GM18868 (cell line): ENCODE data around the gene RGCC.

Source experiments
- ATAC-seq: cut with Tn5 transposase; IDR thresholded peaks from one replicate; pipeline ENCODE4 v1.9.1; 2021; ENCODE audit warnings: mild to moderate bottlenecking, moderate library complexity; ENCODE audit not compliant: unreplicated experiment

The RGCC gene

DNA sequence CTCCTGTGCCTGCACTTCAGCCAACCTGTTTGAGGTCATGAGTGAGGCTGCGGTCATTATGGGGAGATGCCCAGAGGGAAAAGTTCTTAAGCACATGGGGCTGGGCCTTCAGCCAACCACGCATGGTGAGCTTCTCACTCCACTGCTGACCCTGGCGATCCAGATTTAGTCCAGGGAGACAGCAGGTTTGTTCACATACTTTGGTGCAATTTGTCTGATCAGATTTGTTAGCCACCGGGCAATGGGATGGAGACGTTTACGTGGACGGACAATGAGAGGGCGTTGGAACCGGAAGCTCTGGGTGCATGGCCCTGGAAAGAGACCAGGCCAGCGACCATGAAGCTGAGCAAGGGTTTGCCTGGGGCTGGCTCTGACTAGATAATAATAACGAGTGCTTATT lies 56.2 kb downstream of the RGCC start:
- no peak for ATAC-seq

DNA sequence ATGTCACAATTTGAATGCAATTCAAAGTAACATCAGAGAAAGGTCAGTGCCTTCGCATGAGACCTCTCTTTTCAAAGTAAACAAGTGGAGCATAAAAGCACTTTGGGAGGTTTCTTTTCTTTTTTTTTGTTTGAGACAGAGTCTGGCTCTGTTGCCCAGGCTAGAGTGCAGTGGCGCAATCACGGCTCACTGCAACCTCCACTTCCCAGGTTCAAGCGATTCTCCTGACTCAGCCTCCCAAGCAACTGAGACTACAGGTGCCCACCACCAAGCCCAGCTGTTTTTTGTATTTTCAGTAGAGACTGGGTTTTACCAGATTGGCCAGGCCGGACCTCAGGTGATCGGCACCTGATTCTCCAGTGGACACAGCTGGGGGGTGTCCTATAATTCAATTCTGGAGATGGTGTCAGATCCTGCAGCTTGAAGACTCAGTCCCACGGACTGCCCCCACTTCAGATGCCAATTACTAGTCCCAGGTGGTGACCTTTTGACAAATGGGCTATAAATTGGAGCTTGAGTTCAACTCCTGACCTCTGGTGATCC lies 57.6 kb downstream of the RGCC start:
- ATAC-seq, result no peak

DNA sequence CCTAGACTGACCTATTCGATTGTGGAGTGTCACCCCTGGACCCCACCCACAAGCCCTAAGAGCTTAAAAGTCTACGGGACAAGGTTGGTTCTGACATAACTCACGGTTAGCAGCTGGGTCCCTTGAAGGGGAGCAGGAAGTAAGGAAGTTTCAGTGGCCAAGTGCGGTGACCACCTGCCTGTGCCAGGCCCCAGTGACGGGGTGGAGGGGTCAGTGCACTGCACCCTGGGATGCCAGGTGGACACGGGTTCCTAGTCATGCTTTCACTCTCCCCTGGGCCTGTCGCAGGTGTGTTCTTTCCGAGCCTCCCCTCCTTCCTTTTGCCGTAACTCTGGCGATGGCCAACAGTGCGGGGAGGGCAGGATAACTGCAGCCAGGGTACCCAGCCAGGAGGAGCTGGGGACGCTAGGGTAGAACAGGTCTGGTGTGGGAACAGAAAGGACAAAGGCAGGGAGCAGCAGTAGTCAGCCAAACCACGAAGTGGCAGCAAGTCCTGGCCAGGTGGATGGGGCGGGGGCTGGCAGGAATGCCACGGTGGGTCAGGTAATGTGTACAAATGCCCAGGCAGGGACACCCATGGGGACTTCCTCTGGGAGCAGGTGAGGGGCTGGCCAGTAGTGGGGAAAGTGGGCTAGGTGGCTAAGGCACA lies 58.3 kb downstream of the RGCC start:
- ATAC-seq, result no peak

DNA sequence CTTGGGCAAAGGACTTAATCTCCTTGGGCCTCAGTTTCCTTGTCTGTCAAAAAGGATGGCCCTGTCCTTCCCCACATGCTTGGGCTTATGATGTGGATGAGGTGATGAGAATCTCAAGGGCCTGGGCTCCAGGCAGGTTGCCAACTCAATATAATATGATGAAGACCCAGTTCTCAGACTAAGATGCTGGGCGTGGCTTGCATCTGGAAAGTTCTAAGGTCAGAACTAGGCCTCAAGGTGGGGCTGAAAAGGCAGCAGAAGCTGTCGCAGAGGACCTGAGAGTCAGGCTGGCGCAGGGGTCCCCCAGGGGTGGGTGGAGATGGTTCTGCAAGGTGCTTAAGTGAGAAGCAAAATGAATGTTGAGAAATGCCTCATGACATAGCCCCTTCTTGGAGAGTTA lies 58.8 kb downstream of the RGCC start:
- no peak for ATAC-seq

DNA sequence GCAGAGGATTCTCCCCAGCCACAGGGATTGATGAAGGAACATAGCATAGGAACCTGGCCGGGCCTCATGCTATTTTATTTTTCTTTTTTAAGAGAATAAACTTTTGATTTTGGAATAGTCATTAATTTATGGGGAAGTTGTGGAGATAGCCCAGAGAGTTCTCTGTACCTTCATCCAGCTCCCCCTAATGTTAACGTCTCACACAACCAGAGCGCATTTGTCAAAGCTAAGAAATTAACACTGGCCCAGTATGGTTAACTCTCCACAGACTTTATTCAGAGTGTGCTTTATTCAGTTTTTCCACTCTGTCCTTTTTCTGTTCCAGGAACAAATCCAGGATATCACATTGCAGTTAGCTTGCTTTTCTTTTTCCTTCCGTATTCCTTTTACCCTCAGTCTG lies 59.4 kb downstream of the RGCC start:
- ATAC-seq, result no peak

DNA sequence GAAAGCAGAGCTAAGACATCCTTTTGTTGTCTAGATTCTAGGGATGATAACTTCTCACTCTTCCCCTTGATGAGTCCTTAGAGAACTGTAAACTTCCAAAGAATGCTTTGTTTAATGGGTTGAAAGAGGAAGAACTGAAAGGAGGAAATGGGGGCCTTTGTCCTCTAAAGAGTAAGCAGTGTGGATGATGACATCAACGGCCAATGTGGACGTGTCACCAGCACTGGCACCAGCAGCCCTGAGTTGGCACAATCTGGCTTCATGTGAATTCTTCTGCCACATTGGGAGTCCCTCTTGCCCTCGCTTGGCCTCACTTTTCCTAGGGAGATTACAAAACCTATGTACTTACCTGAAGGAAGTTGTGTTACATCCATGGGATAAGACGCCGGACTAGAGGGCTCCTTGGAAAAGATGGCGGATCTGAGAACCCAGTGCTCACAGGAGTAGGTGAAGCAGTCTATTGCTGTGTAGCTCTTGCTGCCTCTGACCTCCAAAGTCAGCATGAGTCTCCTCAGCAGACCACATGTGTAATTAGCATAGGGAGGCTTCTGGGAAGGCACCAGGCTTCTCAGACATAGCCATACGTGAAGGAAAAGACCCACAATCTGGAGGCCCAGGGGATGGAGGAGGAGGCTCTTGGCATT lies 62.8 kb downstream of the RGCC start:
- no peak for ATAC-seq
